Keratinocyte (primary cell): ENCODE data around the gene CASP8.

Experiments
- EZH2 ChIP-seq: IDR thresholded peaks from one replicate; pipeline ENCODE4 v1.6.1; 2012; ENCODE audit warnings: inconsistent platforms, mild to moderate bottlenecking, low read length, moderate library complexity
- TF ChIP-seq, protein P1 (sequence below), 3 experiments: IDR thresholded peaks in 1 of 3; conservative IDR thresholded peaks in 1 of 3; optimal IDR thresholded peaks in 1 of 3; 2 replicates in 2 of 3; 3 replicates in 1 of 3; pipeline versions ENCODE3 to v1.5.1; 2011; ENCODE audit warnings: low read length in 3 of 3, mild to moderate bottlenecking in 3 of 3, moderate library complexity in 2 of 3, control low read depth in 1 of 3, inconsistent platforms in 1 of 3; ENCODE audit not compliant: insufficient read depth in 2 of 3; ENCODE audit errors: extremely low read depth in 1 of 3

- TF ChIP-seq, protein P1, sequence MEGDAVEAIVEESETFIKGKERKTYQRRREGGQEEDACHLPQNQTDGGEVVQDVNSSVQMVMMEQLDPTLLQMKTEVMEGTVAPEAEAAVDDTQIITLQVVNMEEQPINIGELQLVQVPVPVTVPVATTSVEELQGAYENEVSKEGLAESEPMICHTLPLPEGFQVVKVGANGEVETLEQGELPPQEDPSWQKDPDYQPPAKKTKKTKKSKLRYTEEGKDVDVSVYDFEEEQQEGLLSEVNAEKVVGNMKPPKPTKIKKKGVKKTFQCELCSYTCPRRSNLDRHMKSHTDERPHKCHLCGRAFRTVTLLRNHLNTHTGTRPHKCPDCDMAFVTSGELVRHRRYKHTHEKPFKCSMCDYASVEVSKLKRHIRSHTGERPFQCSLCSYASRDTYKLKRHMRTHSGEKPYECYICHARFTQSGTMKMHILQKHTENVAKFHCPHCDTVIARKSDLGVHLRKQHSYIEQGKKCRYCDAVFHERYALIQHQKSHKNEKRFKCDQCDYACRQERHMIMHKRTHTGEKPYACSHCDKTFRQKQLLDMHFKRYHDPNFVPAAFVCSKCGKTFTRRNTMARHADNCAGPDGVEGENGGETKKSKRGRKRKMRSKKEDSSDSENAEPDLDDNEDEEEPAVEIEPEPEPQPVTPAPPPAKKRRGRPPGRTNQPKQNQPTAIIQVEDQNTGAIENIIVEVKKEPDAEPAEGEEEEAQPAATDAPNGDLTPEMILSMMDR (optimal IDR thresholded peaks at IDR 0.05 in 1 of 3, IDR thresholded peaks at IDR 0.05 in 1 of 3, conservative IDR thresholded peaks at IDR 0.05 in 1 of 3; ENCODE audit: extremely low read depth in 1 of 3, insufficient read depth in 2 of 3, low read length in 3 of 3), result no peak
- TF ChIP-seq EZH2, result no peak
Measured at GRCh38 chr2:201254081-201254730, 6.1 kb upstream of the CASP8 start.
